PC-3 (cell line): ENCODE measurements around the gene CTSD. TPM values are rescaled to one million over a fixed set of nuclear protein-coding genes. Genes with fewer than 3 reads are reported as not detected.

Source experiments
- ATAC-seq: fragments of 200-7000 bp; cut with Tn5 transposase; 2 replicates; pipeline ENCODE4 v1.9.1; 2020; ENCODE audit warnings: mild to moderate bottlenecking, moderate library complexity
- BruUV-seq: library from RNA; stranded (reverse); fragments of 400-500 nt; replicated peaks from 2 replicates; lab custom pipeline; 2021; lab: Mats Ljungman, UMichigan
- CTCF ChIA-PET: fragments of 300-600 bp; sonication (Branson Sonifier 250); formaldehyde crosslinking; loops from one replicate; lab custom pipeline; 2022; ENCODE audit warnings: antibody characterized with exemption; lab: Charles Lee
- POLR2A ChIA-PET: fragments of 300-600 bp; sonication (Branson Sonifier 250); formaldehyde crosslinking; loops from one replicate; lab custom pipeline; 2022; ENCODE audit warnings: antibody characterized with exemption; ENCODE audit not compliant: unreplicated experiment; lab: Charles Lee
- DNase-seq: peaks from one replicate; pipeline ENCODE4 v3.0.0-alpha.2; 2015
- H2AFZ ChIP-seq: fragments of 300-600 bp; sonication (generic); 2 replicates; pipeline ENCODE4 v1.6.0; 2016; ENCODE audit warnings: antibody characterized with exemption, low read length
- H3F3A ChIP-seq: fragments of 300-600 bp; sonication (generic); one replicate; pipeline ENCODE4 v1.6.0; 2017; ENCODE audit warnings: antibody characterized with exemption, low read length, control low read depth, mild to moderate bottlenecking; ENCODE audit not compliant: unreplicated experiment
- H3K27ac ChIP-seq: fragments of 300-600 bp; sonication (generic); 2 replicates; pipeline ENCODE4 v1.5.1; 2016; ENCODE audit warnings: mild to moderate bottlenecking, low read length
- H3K27me3 ChIP-seq: fragments of 300-600 bp; sonication (generic); 2 replicates; pipeline ENCODE4 v1.6.1; 2016; ENCODE audit warnings: low read length, mixed read lengths
- H3K36me3 ChIP-seq: fragments of 300-600 bp; sonication (generic); 2 replicates; pipeline ENCODE4 v1.6.1; 2016; ENCODE audit warnings: low read depth, mixed run types, low read length, mixed read lengths
- H3K4me1 ChIP-seq: fragments of 300-600 bp; sonication (generic); 2 replicates; pipeline ENCODE4 v1.5.1; 2016; ENCODE audit warnings: low read length; ENCODE audit not compliant: insufficient read depth
- H3K4me2 ChIP-seq: fragments of 300-600 bp; sonication (generic); 2 replicates; pipeline ENCODE4 v1.6.0; 2016; ENCODE audit warnings: low read length
- H3K4me3 ChIP-seq: fragments of 300-600 bp; sonication (generic); 2 replicates; pipeline ENCODE4 v1.5.1; 2016; ENCODE audit warnings: mild to moderate bottlenecking, low read length, mixed read lengths
- H3K79me2 ChIP-seq: fragments of 300-600 bp; sonication (generic); 2 replicates; pipeline ENCODE4 v1.6.1; 2017; ENCODE audit warnings: low read length, mixed read lengths
- H3K9ac ChIP-seq: fragments of 300-600 bp; sonication (generic); 2 replicates; pipeline ENCODE4 v1.6.0; 2016; ENCODE audit warnings: mild to moderate bottlenecking, low read length
- H3K9me2 ChIP-seq: fragments of 300-600 bp; sonication (generic); replicated peaks from 2 replicates; pipeline ENCODE4 v1.6.1; 2016; ENCODE audit warnings: mixed run types, low read length, mixed read lengths
- H3K9me3 ChIP-seq: fragments of 300-600 bp; sonication (generic); 2 replicates; pipeline ENCODE4 v1.6.1; 2016; ENCODE audit warnings: low read length, mixed read lengths
- H4K20me1 ChIP-seq: fragments of 300-600 bp; sonication (generic); 2 replicates; pipeline ENCODE4 v1.6.1; 2016; ENCODE audit warnings: low read length, mixed read lengths
- EZH2 ChIP-seq: fragments of 300-600 bp; sonication (generic); IDR thresholded peaks from one replicate; pipeline ENCODE4 v1.6.1; 2017; ENCODE audit warnings: antibody characterized with exemption, mild to moderate bottlenecking, low read length; ENCODE audit not compliant: unreplicated experiment
- EZH2phosphoT487 ChIP-seq: fragments of 300-600 bp; sonication (generic); IDR thresholded peaks from 2 replicates; pipeline ENCODE4 v1.6.1; 2018; ENCODE audit warnings: mild to moderate bottlenecking, antibody characterized with exemption, low read length, borderline replicate concordance
- intact Hi-C: fragments of 100-400 bp; cut with micrococcal nuclease; formaldehyde crosslinking; loops from 2 replicates; pipeline ENCODE4 v1.9.0; 2023
- total RNA-seq: library from RNA; depleted of rRNA; stranded (reverse); fragments of >200 nt; gene quantifications from 2 replicates; pipeline ENCODE4 v1.2.3, GENCODE V29; 2014
- TF ChIP-seq, protein P1 (sequence below): fragments of 300-600 bp; sonication (generic); conservative IDR thresholded peaks from 2 replicates; pipeline ENCODE4 v1.5.1; 2017; ENCODE audit warnings: antibody characterized with exemption, low read depth, mild to moderate bottlenecking, low read length

Gene CTSD
- total RNA-seq, 1 experiment from 2014 or later: 308 TPM

DNA sequence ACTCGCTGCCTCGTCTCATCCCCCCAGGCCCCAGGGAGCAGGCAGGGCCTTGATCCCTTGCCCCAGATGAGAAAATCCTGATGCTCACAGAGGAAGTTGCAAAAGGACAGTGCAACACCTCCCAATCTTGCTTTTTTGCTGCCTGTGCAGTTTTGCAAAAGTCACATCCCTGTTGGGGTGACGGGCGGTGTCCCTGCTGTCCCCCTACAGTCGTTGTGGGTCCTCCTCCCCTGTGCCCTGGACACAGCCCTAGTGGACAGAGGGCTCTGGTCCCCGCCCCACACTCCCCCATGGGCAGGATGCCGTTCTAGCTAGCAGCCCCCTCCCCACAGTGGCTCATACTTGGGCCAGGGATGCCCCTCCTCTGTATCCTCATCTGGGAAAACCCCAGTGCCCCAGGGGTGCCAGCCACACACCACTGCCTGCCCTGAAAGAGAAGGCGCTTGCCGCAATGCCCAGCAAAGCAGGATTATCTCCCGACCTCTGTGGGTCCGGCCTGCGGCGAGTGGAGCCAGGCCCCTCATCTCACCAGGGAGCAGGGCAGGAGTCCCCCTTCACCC, 18.4 kb upstream of the CTSD start:
- Histone ChIP-seq H3K27me3 (no peaks in the 10 kb centered on the region), H3K9me3 (no peaks in the 10 kb centered on the region), H3K9me2 (no peaks in the 10 kb centered on the region), H3K4me2 (no peak overlapping the region), H3K4me1 (peaks cover 23% of the 10 kb centered on the region), H2AFZ (no peak overlapping the region), H3F3A (no peaks in the 10 kb centered on the region), H3K4me3 (no peak overlapping the region), H3K9ac (no peak overlapping the region), H4K20me1 (no peaks in the 10 kb centered on the region), H3K79me2 (no peaks in the 10 kb centered on the region), H3K27ac (no peak overlapping the region), H3K36me3 (no peaks in the 10 kb centered on the region)
- ATAC-seq: no peak
- ChIA-PET POLR2A (no interaction called here), CTCF (interaction anchor here (1.2 kb wide), 1 partner anchor 88 kb away, joined by 3 read pairs; no protein-coding TSS in a partner anchor)
- BruUV-seq: no TSS peak
- no peak for TF ChIP-seq EZH2phosphoT487
- TF ChIP-seq, protein P1, sequence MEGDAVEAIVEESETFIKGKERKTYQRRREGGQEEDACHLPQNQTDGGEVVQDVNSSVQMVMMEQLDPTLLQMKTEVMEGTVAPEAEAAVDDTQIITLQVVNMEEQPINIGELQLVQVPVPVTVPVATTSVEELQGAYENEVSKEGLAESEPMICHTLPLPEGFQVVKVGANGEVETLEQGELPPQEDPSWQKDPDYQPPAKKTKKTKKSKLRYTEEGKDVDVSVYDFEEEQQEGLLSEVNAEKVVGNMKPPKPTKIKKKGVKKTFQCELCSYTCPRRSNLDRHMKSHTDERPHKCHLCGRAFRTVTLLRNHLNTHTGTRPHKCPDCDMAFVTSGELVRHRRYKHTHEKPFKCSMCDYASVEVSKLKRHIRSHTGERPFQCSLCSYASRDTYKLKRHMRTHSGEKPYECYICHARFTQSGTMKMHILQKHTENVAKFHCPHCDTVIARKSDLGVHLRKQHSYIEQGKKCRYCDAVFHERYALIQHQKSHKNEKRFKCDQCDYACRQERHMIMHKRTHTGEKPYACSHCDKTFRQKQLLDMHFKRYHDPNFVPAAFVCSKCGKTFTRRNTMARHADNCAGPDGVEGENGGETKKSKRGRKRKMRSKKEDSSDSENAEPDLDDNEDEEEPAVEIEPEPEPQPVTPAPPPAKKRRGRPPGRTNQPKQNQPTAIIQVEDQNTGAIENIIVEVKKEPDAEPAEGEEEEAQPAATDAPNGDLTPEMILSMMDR: no peak
- DNase-seq: no peak
- intact Hi-C loops: no loop called here

DNA sequence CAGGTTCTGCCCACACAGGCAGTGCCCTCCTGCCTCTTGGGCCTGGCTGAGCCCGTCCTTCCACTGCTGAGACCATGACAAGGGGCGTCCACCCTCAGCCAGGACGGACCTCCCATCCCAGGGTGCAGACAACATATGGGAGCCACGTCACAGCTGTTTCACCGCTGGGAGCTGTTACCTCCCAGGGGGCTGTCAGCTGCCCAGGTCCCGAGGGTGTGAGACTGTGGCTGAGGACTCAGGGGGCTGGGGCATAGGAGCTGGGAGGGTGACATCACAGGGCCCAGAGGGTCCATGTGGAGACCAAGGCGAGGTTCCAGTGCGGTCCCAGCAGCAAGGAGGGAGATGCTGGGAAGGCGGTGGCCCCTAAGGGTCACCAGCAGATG, 17.9 kb upstream of the CTSD start:
- CTCF ChIA-PET: no interaction called here
- no peak overlapping the region for H3K4me2 ChIP-seq
- H3K9me2 ChIP-seq: no peaks in the 10 kb centered on the region
- no peak overlapping the region for H3K9ac ChIP-seq
- H3K4me1 ChIP-seq: peaks cover 23% of the 10 kb centered on the region
- no TSS peak for BruUV-seq
- H3K9me3 ChIP-seq: no peaks in the 10 kb centered on the region
- H3K27me3 ChIP-seq: no peaks in the 10 kb centered on the region
- no peak overlapping the region for H3K4me3 ChIP-seq
- H3K27ac ChIP-seq: no peak overlapping the region
- no peak for TF ChIP-seq EZH2
- no peak for TF ChIP-seq EZH2phosphoT487
- TF ChIP-seq, protein P1: no peak
- POLR2A ChIA-PET: no interaction called here
- intact Hi-C loops: no loop called here
- DNase-seq (no peak), ATAC-seq (no peak)
- no peaks in the 10 kb centered on the region for H3F3A ChIP-seq
- no peaks in the 10 kb centered on the region for H3K79me2 ChIP-seq
- no peak overlapping the region for H2AFZ ChIP-seq
- no peaks in the 10 kb centered on the region for H3K36me3 ChIP-seq
- H4K20me1 ChIP-seq: no peaks in the 10 kb centered on the region

- Histone ChIP-seq H3K27ac (no peak overlapping the region), H3K9ac (no peak overlapping the region), H3K9me2 (no peaks in the 10 kb centered on the region), H3K27me3 (no peaks in the 10 kb centered on the region), H3K36me3 (no peaks in the 10 kb centered on the region), H3K4me3 (no peak overlapping the region), H3K4me1 (peaks cover 23% of the 10 kb centered on the region), H2AFZ (no peak overlapping the region), H3K79me2 (no peaks in the 10 kb centered on the region), H3K4me2 (no peak overlapping the region), H3K9me3 (no peaks in the 10 kb centered on the region), H3F3A (no peaks in the 10 kb centered on the region), H4K20me1 (no peaks in the 10 kb centered on the region)
- TF ChIP-seq, protein P1: no peak
- TF ChIP-seq EZH2 (no peak), EZH2phosphoT487 (no peak)
- ATAC-seq: no peak
- no TSS peak for BruUV-seq
- intact Hi-C loops: no loop called here
- ChIA-PET CTCF (no interaction called here), POLR2A (no interaction called here)
- no peak for DNase-seq
Observed at GRCh38 chr11:1780700-1781592, 17.2 kb upstream of the CTSD start.
